Measurements from ENCODE around the gene CAB39L.

Gene CAB39L

GRCh38 chr13:49459580-49459979, 15.7 kb upstream of the CAB39L start:
- no peak overlapping the region for H2BK15ac ChIP-seq (ENCODE audit: low read length)
- no peak overlapping the region for H2AK5ac ChIP-seq (ENCODE audit: low read depth, low read length)
- no peak overlapping the region for H2BK120ac ChIP-seq (ENCODE audit: low read depth, low read length)
- H3K14ac ChIP-seq (ENCODE audit: low read length): no peak overlapping the region
- H2BK12ac ChIP-seq (ENCODE audit: low read length): no peak overlapping the region
- no peak overlapping the region for H3K4me3 ChIP-seq (ENCODE audit: low read length in 2 of 2)
- no peak overlapping the region for H2AFZ ChIP-seq (ENCODE audit: low read length)
- H3K36me3 ChIP-seq (replicated peaks in 1 of 2; ENCODE audit: control insufficient read depth in 2 of 2, insufficient read depth in 2 of 2, low read length in 2 of 2): peaks cover 5 to 37% of the 10 kb centered on the region in 2 donors
- no peak overlapping the region for H2BK5ac ChIP-seq (ENCODE audit: low read length)
- H3K79me1 ChIP-seq (ENCODE audit: low read depth, low read length): no peaks in the 10 kb centered on the region
- no peak overlapping the region for H3K18ac ChIP-seq (ENCODE audit: low read length)
- no peak overlapping the region for H3K4me2 ChIP-seq (ENCODE audit: insufficient read depth, low read length, poor library complexity, severe bottlenecking)
- no peaks in the 10 kb centered on the region for H3K27me3 ChIP-seq (ENCODE audit: control insufficient read depth in 3 of 3, insufficient read depth in 3 of 3, low read depth in 1 of 3, low read length in 3 of 3)
- WGBS, 2 donors (ENCODE audit: extremely low coverage in 2 of 2, insufficient read length in 2 of 2, insufficient replicate concordance in 1 of 2): no CpG with 5 or more reads among the region's 1 CpG
- H3K4me1 ChIP-seq (ENCODE audit: control insufficient read depth in 2 of 2, insufficient read depth in 1 of 2, low read depth in 1 of 2, low read length in 2 of 2): no peaks in the 10 kb centered on the region
- DNase-seq (ENCODE audit: low spot score): no peak
- no peak overlapping the region for H4K8ac ChIP-seq (ENCODE audit: low read depth, low read length)
- H3K9me3 ChIP-seq (replicated peaks in 1 of 2; ENCODE audit: control insufficient read depth in 2 of 2, insufficient read depth in 1 of 2, low read depth in 1 of 2, low read length in 2 of 2): peaks cover 8 to 24% of the 10 kb centered on the region in 2 donors
- H3K4ac ChIP-seq (ENCODE audit: low read length): no peak overlapping the region
- H3K23ac ChIP-seq (ENCODE audit: low read depth, low read length, poor library complexity): no peak overlapping the region
- no peak overlapping the region for H3K9ac ChIP-seq (ENCODE audit: low read depth, low read length, poor library complexity)
- no peak overlapping the region for H4K91ac ChIP-seq (ENCODE audit: low read depth, low read length, poor library complexity)
- H3K27ac ChIP-seq (replicated peaks; ENCODE audit: low read length): no peak overlapping the region

GRCh38 chr13:49457221-49457620, 13.4 kb upstream of the CAB39L start:
- Histone ChIP-seq H4K91ac (ENCODE audit: low read depth, low read length, poor library complexity) (no peak overlapping the region), H3K79me1 (ENCODE audit: low read depth, low read length) (no peaks in the 10 kb centered on the region), H3K23ac (ENCODE audit: low read depth, low read length, poor library complexity) (no peak overlapping the region), H2BK15ac (ENCODE audit: low read length) (no peak overlapping the region), H3K18ac (ENCODE audit: low read length) (no peak overlapping the region), H3K27ac (replicated peaks; ENCODE audit: low read length) (no peak overlapping the region), H2BK5ac (ENCODE audit: low read length) (no peak overlapping the region), H2AK5ac (ENCODE audit: low read depth, low read length) (no peak overlapping the region), H3K4me2 (ENCODE audit: insufficient read depth, low read length, poor library complexity, severe bottlenecking) (no peak overlapping the region), H3K4me3 (ENCODE audit: low read length in 2 of 2) (no peak overlapping the region), H3K4me1 (ENCODE audit: control insufficient read depth in 2 of 2, insufficient read depth in 1 of 2, low read depth in 1 of 2, low read length in 2 of 2) (no peaks in the 10 kb centered on the region), H3K4ac (ENCODE audit: low read length) (no peak overlapping the region), H3K36me3 (replicated peaks in 1 of 2; ENCODE audit: control insufficient read depth in 2 of 2, insufficient read depth in 2 of 2, low read length in 2 of 2) (peaks cover 5 to 17% of the 10 kb centered on the region in 2 donors), H3K9me3 (replicated peaks in 1 of 2; ENCODE audit: control insufficient read depth in 2 of 2, insufficient read depth in 1 of 2, low read depth in 1 of 2, low read length in 2 of 2) (peaks cover 4 to 6% of the 10 kb centered on the region in 2 donors), H3K27me3 (ENCODE audit: control insufficient read depth in 3 of 3, insufficient read depth in 3 of 3, low read depth in 1 of 3, low read length in 3 of 3) (no peaks in the 10 kb centered on the region), H2AFZ (ENCODE audit: low read length) (no peak overlapping the region), H2BK120ac (ENCODE audit: low read depth, low read length) (no peak overlapping the region), H3K14ac (ENCODE audit: low read length) (no peak overlapping the region), H4K8ac (ENCODE audit: low read depth, low read length) (no peak overlapping the region), H3K9ac (ENCODE audit: low read depth, low read length, poor library complexity) (no peak overlapping the region), H2BK12ac (ENCODE audit: low read length) (no peak overlapping the region)
- no CpG with 5 or more reads among the region's 7 CpGs for WGBS, 2 donors (ENCODE audit: extremely low coverage in 2 of 2, insufficient read length in 2 of 2, insufficient replicate concordance in 1 of 2)
- DNase-seq (ENCODE audit: low spot score): no peak

GRCh38 chr13:49456156-49456555, 12.3 kb upstream of the CAB39L start:
- no peak for DNase-seq (ENCODE audit: low spot score)
- peaks cover 0 to 7% of the 10 kb centered on the region in 2 donors for H3K36me3 ChIP-seq (replicated peaks in 1 of 2; ENCODE audit: control insufficient read depth in 2 of 2, insufficient read depth in 2 of 2, low read length in 2 of 2)
- no peak overlapping the region for H3K4ac ChIP-seq (ENCODE audit: low read length)
- no peak overlapping the region for H4K8ac ChIP-seq (ENCODE audit: low read depth, low read length)
- H2BK5ac ChIP-seq (ENCODE audit: low read length): no peak overlapping the region
- H3K14ac ChIP-seq (ENCODE audit: low read length): no peak overlapping the region
- no peaks in the 10 kb centered on the region for H3K4me1 ChIP-seq (ENCODE audit: control insufficient read depth in 2 of 2, insufficient read depth in 1 of 2, low read depth in 1 of 2, low read length in 2 of 2)
- H2BK120ac ChIP-seq (ENCODE audit: low read depth, low read length): no peak overlapping the region
- no peaks in the 10 kb centered on the region for H3K9me3 ChIP-seq (replicated peaks in 1 of 2; ENCODE audit: control insufficient read depth in 2 of 2, insufficient read depth in 1 of 2, low read depth in 1 of 2, low read length in 2 of 2)
- no peak overlapping the region for H3K9ac ChIP-seq (ENCODE audit: low read depth, low read length, poor library complexity)
- WGBS, 2 donors (ENCODE audit: extremely low coverage in 2 of 2, insufficient read length in 2 of 2, insufficient replicate concordance in 1 of 2): no CpG with 5 or more reads among the region's 1 CpG
- no peak overlapping the region for H3K23ac ChIP-seq (ENCODE audit: low read depth, low read length, poor library complexity)
- no peak overlapping the region for H2BK12ac ChIP-seq (ENCODE audit: low read length)
- H3K4me2 ChIP-seq (ENCODE audit: insufficient read depth, low read length, poor library complexity, severe bottlenecking): no peak overlapping the region
- no peak overlapping the region for H3K18ac ChIP-seq (ENCODE audit: low read length)
- no peak overlapping the region for H2AFZ ChIP-seq (ENCODE audit: low read length)
- H3K27me3 ChIP-seq (ENCODE audit: control insufficient read depth in 3 of 3, insufficient read depth in 3 of 3, low read depth in 1 of 3, low read length in 3 of 3): no peaks in the 10 kb centered on the region
- H4K91ac ChIP-seq (ENCODE audit: low read depth, low read length, poor library complexity): no peak overlapping the region
- no peak overlapping the region for H3K27ac ChIP-seq (replicated peaks; ENCODE audit: low read length)
- H2AK5ac ChIP-seq (ENCODE audit: low read depth, low read length): no peak overlapping the region
- no peaks in the 10 kb centered on the region for H3K79me1 ChIP-seq (ENCODE audit: low read depth, low read length)
- no peak overlapping the region for H3K4me3 ChIP-seq (ENCODE audit: low read length in 2 of 2)
- no peak overlapping the region for H2BK15ac ChIP-seq (ENCODE audit: low read length)

GRCh38 chr13:49455007-49455398, 11.1 kb upstream of the CAB39L start:
- no peak overlapping the region for H3K27ac ChIP-seq (replicated peaks; ENCODE audit: low read length)
- no peak overlapping the region for H3K4ac ChIP-seq (ENCODE audit: low read length)
- H3K36me3 ChIP-seq (replicated peaks in 1 of 2; ENCODE audit: control insufficient read depth in 2 of 2, insufficient read depth in 2 of 2, low read length in 2 of 2): no peaks in the 10 kb centered on the region
- H3K4me2 ChIP-seq (ENCODE audit: insufficient read depth, low read length, poor library complexity, severe bottlenecking): no peak overlapping the region
- H3K4me1 ChIP-seq (ENCODE audit: control insufficient read depth in 2 of 2, insufficient read depth in 1 of 2, low read depth in 1 of 2, low read length in 2 of 2): no peaks in the 10 kb centered on the region
- no peak overlapping the region for H2BK5ac ChIP-seq (ENCODE audit: low read length)
- H2AK5ac ChIP-seq (ENCODE audit: low read depth, low read length): no peak overlapping the region
- H3K9me3 ChIP-seq (replicated peaks in 1 of 2; ENCODE audit: control insufficient read depth in 2 of 2, insufficient read depth in 1 of 2, low read depth in 1 of 2, low read length in 2 of 2): no peaks in the 10 kb centered on the region
- H3K9ac ChIP-seq (ENCODE audit: low read depth, low read length, poor library complexity): no peak overlapping the region
- H3K4me3 ChIP-seq (ENCODE audit: low read length in 2 of 2): no peak overlapping the region
- no peak overlapping the region for H3K18ac ChIP-seq (ENCODE audit: low read length)
- no peak overlapping the region for H4K91ac ChIP-seq (ENCODE audit: low read depth, low read length, poor library complexity)
- H3K14ac ChIP-seq (ENCODE audit: low read length): no peak overlapping the region
- H4K8ac ChIP-seq (ENCODE audit: low read depth, low read length): no peak overlapping the region
- no peak overlapping the region for H2BK12ac ChIP-seq (ENCODE audit: low read length)
- no peaks in the 10 kb centered on the region for H3K27me3 ChIP-seq (ENCODE audit: control insufficient read depth in 3 of 3, insufficient read depth in 3 of 3, low read depth in 1 of 3, low read length in 3 of 3)
- no peaks in the 10 kb centered on the region for H3K79me1 ChIP-seq (ENCODE audit: low read depth, low read length)
- no peak for DNase-seq (ENCODE audit: low spot score)
- no peak overlapping the region for H2AFZ ChIP-seq (ENCODE audit: low read length)
- no peak overlapping the region for H2BK15ac ChIP-seq (ENCODE audit: low read length)
- H3K23ac ChIP-seq (ENCODE audit: low read depth, low read length, poor library complexity): no peak overlapping the region
- no peak overlapping the region for H2BK120ac ChIP-seq (ENCODE audit: low read depth, low read length)
